ENCODE measurements around the gene KCNQ5.
A peak's percentile ranks its signal among the peaks of the same experiment; 100 is the strongest.

The KCNQ5 gene

DNA sequence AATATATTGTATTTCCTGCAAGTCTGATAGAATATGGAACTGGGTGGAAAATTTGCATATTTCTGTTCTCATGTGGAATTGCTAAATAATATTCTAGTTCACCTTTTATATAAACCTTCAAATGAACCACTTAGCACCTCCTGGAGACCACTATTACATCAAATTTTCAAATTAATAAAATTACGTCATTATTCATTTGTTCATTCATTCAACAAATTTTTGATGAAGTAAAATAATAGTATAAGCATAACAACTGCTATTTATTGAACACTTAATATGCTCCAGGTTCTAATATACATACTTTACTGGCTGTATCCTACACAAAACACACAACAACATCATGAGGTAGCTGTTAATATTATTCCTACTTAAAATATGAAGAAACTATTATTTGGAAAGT is 215.1 kb downstream of the KCNQ5 start:
- DNase-seq = no peak

DNA sequence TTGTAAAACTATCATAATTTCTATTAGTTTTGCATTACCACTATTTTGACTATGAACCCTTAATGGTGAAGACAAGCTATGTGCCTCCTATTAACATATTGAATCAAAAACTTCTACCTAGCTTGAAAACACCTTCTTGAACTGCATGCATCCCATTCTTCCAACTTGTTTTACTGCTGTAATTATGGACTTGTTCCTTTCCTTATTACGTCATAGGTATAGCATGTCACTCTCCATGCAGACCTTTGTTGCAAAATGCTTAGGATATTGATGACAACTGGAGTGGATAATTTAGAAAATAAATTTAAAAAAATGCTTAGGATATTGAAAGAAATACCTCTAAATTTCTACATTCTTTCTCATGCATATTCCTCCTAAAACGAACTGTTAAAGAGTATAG is 219.3 kb downstream of the KCNQ5 start:
- no peak for DNase-seq

DNA sequence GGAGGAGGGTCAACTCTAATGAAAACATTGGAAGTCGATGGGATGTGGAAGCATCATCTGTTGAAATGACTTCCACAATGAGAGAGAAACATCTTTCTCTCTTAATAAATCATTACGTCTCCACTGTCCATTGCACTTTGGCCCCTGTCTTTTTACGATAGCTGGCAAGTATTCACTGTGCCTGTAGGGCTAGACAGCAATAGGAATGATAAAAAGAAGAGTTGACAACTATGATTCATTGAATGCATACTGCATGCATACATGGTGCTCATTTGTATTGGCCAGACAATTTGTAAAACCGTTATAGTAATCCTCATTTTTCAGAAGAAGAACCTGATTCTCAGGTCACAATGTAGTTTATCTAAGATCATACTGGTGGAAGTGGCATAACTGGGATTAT is 220.3 kb downstream of the KCNQ5 start:
- DNase-seq = no peak

DNA sequence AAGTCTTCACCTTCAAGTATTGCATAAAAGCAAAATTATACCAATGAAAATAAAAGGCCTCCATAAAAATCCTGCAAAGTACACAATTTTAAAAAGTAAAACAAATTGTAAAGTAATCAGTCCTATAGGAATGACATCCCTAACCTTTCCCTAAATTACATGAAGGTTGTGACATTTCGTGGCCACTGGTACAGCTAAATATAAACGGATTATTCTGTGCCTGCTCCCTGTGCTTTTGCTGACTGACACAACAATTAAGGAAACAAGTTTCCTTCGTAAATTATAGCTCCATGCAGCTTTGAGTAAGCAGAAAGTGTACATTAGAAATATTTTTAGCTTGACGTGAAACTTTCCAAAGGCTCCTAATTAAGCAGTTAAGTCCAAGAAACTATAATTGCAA is 222.8 kb downstream of the KCNQ5 start:
- DNase-seq = no peak

DNA sequence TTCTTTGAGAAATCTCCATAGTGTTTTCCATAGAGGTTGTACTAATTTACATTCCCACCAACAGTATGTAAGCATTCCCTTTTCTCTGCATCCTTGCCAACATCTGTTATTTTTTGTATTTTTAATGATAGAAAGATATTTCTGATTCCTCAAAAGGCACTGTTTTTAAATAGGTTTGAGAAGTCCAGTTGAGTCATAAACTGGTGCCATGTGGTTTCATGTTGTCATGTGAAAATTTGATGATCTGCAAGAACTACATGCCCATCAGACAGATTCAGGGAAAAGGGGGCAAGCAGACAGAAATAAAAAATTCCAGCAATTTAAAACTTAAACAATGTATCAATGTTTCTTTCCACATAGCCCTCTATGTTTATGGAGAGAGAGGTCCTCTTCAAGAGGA is 227.5 kb downstream of the KCNQ5 start:
- no peak for DNase-seq

DNA sequence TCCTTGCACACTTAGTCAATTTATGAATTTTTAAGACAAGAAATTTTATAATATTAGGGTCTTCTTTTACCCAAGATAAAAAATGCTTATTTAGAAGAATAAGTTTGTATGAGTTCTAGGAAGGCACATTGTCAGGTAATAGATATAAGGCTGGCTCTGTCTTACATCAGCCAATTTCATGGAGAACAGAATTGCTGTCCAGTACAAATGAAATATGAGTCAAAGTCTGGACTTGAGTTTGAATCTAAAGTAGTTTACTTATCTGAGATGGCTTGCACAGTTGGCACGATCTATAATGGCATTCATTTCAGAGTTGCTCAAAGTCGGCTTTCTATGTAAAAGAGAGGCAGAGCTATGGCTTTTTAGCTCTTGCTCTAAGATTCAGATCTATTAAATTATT is 228.2 kb downstream of the KCNQ5 start:
- no peak for DNase-seq

DNA sequence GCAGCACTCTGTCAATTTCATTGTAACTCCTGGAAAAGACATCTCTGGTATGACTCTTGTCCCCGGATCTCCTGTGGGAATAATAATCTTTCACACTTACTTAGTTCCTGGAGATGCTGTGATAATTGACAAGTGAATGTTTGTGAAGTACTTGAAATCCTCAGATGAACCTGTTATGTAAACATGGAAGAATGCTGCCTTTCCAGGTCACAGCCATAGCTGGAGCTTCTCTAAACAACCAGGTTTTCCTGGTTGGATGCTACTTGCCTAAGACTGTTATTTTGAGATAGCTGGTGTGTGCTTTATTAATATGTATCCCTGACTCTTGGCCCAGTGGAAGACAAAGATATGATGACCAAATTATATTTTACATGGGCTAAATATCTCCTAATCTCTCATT is 228.6 kb downstream of the KCNQ5 start:
- DNase-seq = no peak

DNA sequence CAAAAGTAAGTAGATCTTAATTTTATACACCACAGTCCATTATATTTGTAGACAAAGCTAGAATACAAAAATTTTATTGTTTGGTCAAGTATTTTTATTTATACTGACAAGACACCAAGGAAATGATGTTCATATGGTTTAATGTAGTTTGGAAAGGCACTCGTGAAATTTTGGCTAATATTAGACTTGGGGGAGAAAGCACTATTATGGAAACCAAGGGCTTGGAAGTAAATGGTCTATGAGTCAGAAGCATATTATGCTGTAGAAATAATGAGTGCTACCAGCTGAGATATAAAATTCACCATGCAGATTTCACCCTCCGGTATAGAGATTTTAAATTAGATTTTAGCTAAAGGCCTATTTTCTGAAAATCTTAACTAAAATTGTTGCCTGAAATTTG is 233.6 kb downstream of the KCNQ5 start:
- no peak for DNase-seq

DNA sequence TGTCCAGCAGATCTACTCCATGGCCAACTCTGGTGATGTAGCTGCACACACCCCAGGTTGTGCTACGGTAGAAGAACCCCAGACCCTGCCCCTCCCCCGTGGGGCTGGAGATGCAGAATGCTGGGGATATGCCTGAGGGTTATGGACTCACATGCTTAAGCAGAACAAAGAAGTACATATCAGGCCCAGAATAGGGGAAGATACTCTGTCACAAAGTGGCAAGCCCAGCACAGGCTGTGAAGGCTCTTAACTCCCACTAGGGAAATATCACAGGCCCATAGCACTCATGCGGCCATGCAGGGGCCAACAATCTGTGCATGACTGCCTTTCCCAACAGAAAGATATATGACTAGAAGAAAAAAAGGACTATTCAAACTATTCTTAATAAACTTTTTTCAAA is 234.9 kb downstream of the KCNQ5 start:
- no peak for DNase-seq

DNA sequence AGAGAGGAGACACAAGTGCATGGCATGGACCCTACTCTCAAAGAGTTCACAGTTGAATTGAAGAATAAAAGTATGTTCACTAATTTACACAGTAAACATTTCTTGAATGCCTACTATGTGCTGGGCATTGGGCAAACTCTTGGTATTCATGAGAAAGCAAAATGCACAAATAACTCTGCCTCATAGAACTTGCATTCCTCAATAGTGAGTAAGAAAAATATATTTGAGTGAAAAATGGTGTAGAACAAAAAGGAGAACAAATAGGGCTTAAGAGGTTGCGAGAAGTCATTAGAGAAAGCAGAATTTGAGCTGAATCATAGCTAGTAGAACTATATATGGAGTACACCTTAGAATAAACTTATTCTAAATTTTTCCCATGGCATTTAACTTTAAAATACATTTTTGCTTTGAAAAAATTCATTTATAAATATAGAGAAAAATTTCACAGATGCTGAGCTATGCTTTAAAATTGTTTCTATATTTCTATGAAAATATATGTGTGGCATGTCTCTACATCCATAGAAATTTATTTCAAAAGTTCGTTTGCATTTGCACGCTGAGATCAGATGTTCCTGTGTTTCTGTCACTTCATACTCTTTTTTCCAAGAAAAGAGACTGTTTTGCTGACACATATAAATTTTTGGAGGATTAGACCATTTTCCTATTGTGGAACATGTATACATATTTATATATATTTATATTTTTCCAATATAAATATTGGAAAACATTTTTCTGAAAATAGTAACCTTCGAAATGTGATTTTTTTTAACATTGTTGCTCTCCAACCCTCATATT is 236.1 kb downstream of the KCNQ5 start:
- no peak for DNase-seq

DNA sequence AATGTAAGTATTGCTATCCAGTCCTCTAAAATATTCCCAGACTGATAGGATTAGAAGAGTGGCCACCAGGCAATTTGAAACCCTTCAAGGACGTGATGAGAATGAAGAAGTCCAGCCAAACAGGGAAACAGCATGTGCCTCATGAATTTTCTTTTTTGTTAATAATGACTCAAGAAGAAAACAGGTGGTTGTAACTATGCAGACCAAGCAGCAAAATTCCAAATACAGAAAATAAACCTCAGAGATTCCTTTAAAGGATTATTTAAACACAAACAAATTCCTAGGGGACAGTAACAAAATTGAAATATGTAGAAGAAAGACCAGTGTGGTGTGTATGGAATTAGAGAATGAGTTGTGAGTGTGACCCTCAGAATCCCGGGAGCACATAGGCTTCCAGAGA is 239.2 kb downstream of the KCNQ5 start:
- no peak for DNase-seq

DNA sequence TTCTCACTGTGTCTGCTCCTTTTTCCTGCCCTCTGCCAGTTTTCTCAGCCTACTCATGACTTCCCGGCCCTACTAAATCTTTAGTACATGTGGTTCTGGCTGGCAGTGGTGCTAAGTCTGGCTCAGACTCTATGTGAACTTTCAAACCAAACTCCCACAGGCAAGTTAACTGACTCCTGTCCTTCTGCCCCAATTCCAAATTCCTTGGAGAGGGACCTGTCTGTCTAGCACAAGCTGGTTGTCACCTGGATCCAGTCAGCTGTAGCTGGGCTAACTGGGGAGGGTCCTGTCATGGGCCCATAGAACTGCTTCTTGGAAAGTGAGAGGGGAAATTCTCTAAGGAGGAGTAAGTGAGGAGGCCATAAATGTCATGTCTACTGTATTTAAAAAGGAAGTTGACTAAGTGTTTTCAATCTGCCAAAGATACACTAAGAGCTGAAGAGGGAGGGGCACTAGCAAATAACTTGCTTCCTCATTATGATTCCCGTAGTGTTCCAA is 240.1 kb downstream of the KCNQ5 start:
- DNase-seq = no peak

DNA sequence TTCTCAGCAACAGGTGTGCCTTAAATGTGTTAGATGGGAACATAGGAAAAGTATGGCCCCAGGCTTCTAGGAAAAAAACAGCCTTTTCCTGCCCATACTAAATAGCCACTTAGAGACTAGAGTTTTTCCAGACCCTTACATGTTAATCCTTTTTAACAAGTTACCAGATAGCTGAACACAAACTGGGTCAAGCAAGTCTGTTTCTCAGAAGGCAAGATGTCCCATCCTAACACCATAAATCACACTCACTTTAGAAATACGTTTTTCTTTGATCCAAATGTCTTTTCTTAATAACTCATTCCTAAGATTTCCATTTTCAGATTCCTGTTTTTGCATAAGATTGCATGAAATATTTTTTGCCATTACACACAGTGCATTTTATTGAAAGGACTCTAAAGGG is 241.3 kb downstream of the KCNQ5 start:
- no peak for DNase-seq

DNA sequence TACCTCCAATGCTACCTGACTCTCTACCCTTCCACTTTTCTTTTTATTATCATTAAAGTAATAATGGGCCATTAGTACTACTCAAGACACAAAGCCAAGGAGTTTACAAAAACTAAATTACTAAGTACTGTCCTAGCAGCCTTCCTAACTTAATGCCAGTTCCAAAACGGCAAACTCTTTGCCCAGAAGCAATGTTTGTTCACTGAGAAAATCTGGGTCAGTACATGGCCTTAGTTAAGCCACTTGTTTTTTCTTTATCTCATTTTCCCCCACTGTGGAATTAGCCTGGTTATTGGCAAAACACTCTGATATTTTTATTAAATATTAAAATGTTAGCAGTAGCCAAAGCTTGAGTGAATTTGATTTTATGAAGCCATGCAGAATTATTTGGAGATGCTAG is 242.4 kb downstream of the KCNQ5 start:
- no peak for DNase-seq

DNA sequence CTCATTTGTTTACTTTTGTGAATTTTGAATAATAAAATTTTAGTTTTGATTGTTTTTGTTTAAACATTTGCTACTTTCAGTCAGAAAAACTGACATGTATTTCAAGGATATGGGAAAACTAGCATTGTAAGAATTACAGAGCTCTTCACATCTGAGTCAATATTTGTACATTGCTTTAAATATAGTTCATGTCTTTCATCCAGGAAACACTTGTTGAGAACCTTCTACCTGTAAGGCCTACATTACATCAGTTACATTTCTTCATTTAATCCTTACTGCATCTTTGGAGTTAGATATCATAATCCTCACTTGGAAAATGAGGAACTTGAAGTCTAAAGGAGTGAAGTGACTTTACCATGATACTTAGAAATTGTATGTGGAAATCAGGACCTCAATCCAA is 242.9 kb downstream of the KCNQ5 start:
- no peak for DNase-seq

DNA sequence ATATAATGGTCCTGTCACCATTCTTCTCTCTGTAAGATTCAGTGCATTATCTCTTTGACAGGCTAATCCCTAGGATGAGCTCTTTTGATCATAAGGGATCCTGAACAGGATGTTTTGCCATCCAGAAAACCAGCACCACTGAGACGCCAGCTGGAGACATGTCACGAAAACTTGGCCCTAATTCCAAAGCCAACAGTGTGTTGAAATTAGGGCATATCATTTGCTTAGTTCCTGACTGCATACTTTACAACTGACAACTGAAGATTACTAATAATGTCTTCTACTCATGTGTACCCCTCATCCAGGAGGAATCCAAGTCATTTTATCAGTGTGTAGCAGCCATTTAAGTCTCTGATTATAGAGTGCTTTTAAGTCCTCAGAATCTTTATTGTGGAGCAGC is 243.6 kb downstream of the KCNQ5 start:
- no peak for DNase-seq

DNA sequence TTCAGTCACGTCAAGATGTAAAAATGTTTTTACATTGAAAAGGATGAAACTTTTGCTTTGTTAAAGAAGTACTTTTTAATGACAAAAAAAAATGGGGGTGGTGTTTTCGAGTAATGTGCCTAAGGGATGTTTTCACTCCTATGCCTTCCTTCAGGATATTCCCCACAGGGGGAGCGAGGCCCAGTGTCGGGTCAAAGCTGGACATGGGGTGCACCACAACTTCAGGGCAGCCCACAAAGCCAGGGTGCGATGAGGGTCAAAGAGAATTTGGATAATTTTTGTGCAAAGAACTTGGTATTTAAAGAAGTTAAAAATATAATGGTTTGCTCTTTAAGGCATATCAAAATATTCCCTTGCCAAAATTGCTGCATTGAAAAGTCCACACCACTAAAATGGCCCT is 247.8 kb downstream of the KCNQ5 start:
- peak in 1 of 56 donors; percentile 2 for DNase-seq

DNA sequence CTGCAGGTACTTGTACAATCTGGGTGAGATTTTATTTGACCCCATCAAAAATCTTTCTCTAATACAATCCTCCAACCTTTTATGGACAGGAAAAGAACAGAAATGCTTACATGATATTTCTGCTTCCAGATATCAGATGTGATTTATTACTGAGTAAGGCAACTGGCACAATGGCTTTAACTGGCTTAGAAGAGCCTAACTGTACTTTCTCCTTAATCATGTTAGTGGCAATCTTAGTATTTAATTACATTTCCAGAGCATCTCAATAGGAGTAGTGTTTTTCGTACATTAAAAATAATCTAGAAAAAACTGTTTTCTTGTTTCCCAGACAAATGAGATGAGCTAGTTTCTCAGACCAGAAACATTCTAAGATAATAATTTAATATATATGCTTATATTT is 251.6 kb downstream of the KCNQ5 start:
- DNase-seq = no peak

DNA sequence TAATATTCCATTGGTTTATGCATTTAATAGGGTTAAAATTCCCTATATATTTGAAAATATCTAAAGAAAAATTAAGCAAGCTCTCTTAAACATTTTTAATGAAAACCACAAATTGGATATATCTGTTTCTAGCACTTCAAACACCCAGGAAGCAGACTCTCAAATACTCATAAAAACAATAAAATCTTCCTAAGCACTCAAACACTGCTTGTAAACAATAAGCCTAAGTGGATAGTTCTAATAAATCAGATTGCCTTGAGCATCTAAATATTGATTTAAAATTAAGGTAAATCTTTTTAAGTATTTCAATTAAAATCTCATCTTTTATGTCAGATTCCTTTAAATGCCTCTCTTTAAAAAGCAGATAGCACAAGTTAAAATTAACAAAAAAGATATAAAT is 254.4 kb downstream of the KCNQ5 start:
- DNase-seq = no peak

DNA sequence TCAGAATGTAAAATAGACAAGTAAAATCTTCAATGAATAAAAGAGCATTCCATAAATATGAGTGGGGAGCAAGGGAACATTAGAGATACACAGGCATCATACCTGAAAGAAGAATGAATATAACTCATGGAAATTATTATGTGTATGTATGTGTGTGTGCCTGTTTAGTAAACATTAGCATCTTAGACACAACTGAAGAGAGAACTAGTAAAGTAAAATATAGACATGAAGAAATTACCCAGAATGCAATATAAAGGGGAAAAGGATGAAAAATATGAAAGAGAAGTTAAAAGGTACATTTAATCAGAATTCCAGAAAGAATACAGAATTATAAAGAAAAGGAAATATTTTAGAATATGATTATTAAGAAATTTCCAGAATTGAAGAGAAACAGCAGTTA is 264.3 kb downstream of the KCNQ5 start:
- DNase-seq = no peak

DNA sequence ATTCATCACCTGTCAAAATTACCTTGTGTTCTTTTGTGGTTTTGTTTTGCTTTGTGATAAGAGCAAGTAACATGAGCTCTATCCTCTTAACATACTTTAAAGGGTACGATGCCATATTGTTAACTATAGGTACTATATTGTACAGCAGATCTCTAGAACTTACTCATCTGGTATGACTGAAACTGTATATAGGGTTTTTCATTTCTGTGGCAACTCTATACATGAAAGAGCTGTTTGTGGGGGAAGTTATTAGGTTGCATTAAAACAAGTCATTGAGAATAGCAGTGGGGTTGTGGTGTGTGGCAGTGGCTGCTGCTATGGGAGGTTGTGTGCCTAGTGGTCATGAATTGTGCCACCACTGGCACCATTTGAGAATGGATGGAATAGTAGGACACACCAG is 268.4 kb downstream of the KCNQ5 start:
- DNase-seq = no peak

DNA sequence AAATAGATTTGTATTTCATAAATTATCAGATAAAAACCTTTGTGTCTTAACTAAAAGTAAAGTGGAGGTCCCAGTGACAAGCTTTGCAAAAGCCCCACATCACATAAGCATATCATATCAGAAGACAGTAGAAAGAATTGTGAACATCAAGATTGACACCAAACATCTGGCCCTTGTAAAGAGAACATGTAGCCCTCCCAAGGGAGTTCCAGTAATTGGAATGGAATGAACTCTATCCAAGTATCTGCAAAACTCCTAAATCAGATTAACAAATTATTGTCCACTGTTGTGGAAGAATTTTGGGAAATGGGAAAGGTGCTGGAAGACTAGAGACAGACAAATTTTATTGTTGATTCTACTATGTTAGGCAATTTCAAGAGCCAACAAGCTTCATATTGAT is 268.8 kb downstream of the KCNQ5 start:
- DNase-seq = no peak

DNA sequence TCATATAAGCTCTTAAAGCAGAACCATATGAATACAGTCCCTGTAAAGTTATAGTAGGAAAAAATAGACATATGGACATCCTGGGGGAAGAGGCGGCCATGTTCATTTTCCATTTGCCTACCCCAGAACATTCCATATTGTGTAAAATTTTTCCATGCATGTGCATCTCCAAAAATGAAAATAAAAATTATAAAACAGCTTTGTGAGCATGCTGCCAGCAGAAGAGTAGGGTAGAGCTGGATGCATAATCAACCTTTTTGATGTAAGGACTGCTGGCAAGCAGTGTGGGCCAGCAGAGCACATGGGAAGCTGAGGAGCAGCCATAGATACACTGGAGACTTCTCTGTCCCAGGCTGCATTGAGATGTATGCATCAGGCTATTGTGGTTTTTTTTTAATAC is 271.0 kb downstream of the KCNQ5 start:
- DNase-seq = no peak

DNA sequence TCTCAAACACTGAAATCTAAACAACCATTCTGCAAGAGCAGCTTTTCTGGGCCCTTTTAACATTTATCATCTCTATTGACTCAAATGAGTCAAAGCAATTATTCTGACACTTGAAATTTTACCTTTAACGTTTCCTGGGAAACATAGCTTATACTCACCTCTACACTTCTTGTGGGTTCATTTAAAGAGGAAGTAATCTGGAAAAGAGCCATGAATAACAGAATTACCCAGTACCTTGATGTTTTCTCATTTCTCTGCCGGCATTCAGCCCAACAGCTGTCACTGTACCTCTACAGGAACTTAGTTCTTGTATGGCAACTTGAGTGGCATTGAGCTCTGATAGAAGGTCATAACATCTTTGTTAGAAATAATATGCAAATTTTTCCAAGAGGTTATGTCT is 272.2 kb downstream of the KCNQ5 start:
- DNase-seq = peak in 3 of 56 donors; percentile 3 to 18 (median 13)
